Subcutaneous adipose tissue (tissue), 4 donors: Measurements from ENCODE around the gene OR5K2. TPM values are rescaled to one million over a fixed set of nuclear protein-coding genes. Genes with fewer than 3 reads are reported as not detected.

Source experiments
- total RNA-seq, 4 donors: library from RNA; depleted of rRNA; stranded (reverse); fragments of >200 nt; gene quantifications; one replicate each; pipeline ENCODE4 v1.1.0, GENCODE V29; 2016
- TF ChIP-seq, protein P1 (sequence below): fragments of 450-650 bp; IDR thresholded peaks from one replicate; pipeline ENCODE4 v1.5.1; 2016; ENCODE audit warnings: low read depth, mild to moderate bottlenecking, control low read depth, antibody characterized with exemption, moderate library complexity

The OR5K2 gene
- total RNA-seq, 4 donors from 2014 or later: not detected

- TF ChIP-seq, protein P1, sequence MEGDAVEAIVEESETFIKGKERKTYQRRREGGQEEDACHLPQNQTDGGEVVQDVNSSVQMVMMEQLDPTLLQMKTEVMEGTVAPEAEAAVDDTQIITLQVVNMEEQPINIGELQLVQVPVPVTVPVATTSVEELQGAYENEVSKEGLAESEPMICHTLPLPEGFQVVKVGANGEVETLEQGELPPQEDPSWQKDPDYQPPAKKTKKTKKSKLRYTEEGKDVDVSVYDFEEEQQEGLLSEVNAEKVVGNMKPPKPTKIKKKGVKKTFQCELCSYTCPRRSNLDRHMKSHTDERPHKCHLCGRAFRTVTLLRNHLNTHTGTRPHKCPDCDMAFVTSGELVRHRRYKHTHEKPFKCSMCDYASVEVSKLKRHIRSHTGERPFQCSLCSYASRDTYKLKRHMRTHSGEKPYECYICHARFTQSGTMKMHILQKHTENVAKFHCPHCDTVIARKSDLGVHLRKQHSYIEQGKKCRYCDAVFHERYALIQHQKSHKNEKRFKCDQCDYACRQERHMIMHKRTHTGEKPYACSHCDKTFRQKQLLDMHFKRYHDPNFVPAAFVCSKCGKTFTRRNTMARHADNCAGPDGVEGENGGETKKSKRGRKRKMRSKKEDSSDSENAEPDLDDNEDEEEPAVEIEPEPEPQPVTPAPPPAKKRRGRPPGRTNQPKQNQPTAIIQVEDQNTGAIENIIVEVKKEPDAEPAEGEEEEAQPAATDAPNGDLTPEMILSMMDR: no peak
Measured at GRCh38 chr3:98462901-98463300, 34.6 kb upstream of the OR5K2 start, which contains the start of gene OR5K1. Gene OR5K1, plus strand, starts transcription at chr3:98463201. Its CDS starts 6,376 bp downstream, at chr3:98469577.

DNA sequence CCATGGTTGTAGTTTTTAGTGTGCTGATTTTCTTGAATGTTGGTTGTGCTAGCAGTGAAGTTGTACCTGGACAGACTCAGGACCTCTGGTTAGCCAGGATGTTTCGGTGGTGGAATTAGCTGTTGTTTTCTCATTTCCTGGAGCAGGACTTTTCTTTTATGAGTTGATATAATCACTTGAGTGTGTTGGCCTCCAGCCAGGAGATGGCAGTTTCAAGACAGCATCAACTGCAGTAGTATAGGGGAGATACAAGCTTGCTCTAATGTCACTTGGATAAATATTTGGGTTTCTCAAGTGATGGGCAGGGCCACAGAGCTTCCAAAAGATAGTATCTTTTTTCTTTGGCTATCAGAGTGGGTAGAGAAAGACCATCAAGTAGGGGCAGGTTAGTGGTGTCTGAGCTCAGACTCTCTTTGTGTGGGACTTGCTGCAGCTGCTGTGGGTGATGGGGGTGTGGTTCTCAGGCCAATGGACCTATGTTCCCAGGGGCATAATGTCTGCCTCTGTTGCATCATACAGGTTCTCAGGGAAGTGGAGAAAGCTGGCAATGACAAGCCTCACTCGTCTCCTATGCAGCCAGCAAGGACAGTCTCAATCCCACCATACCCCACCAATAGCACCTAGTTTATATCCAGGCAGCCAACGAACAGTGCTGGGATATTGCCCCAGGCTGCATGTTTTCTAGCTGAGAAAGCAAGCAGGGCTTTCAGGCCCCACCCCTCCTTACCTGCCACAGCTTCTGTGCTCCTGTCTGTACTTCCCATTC, 14.6 kb upstream of the OR5K2 start:
- TF ChIP-seq, protein P1: no peak

DNA sequence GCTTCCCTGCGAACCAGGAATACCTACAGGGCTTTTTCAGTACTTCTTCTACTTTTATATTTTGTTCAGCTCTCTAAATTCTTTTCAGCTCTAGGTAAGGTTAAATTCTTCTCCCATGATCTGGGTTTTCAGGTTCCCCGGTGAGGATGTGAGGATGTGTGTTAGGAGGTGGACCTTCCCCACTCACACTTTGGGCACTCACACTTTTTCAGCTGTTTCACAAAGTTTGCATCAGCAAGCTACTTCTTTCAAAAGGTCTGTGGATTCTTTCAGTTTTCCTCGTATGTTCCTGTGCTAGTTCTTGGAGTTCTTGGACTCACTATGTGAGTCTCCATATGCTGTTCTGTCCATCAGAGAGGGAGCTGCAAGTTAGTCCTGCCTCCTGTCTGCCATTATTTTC, 13.9 kb upstream of the OR5K2 start:
- TF ChIP-seq, protein P1: no peak

DNA sequence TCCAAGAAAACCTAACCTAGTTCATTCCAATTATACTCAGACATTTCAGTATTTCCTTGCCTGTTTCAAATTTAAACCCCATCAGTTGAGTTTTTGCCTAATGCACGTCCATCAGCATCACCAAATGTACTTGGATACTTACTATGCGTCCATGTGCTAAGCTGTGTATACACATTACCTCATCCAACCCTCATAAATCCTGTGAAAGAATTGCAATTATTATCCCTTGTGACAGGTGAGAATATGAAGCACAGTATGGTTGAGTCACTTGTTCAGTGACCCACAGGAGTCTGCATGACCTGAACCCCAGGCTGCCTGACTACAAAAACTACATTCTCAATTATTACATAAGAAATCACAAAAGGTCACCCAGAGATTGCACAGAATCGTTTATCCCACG, 2.5 kb downstream of the OR5K2 start:
- TF ChIP-seq, protein P1: no peak

DNA sequence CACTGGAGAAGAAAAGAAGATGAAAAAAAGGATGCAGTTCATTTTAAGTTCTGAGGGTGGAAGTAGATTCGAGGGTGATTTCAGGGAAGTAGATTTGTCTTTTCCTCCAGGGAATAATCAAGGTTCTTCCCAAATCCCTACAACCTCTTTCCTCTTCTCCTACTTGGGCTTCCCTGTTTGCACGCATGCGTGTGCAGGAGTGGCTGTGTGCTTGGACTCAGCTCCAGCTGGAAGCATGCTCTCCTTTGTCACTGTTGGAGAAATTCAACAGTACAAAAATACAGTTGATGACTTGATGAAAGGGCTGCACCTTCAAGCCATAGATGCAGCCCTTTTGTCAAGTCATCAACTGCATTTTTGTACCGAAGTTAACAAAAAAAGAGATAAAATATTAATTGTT, 3.8 kb downstream of the OR5K2 start:
- TF ChIP-seq, protein P1: no peak

GRCh38 chr3:98501863-98502576, 4.5 kb downstream of the OR5K2 start:
- TF ChIP-seq, protein P1: no peak

DNA sequence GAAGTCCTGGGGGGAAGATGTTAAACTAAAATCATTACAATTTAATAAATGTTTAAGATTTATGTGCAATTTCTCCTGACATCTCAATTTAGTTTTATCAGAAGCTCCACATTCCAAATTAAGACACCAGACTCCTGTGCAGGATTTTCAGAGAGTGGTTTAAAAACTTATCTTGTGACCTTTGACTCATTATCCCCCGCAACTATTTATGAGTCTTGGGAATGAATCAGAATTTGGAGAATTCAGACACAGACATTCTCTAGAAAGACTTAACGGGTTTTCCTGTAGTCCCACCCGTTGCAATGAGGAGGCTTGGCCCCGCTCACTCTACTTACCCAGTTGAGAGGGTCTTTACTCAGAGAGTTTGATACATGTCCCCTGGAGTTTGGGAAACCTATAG, 7.1 kb downstream of the OR5K2 start:
- TF ChIP-seq, protein P1: no peak
